ENCODE results near the gene PKD2. TPM values are rescaled to one million over a fixed set of nuclear protein-coding genes. Genes with fewer than 3 reads are reported as not detected.
"Not testable (repeated sequence)": the region's sequence is repeated elsewhere in the genome, so short reads cannot be mapped to it uniquely, and the experiment has no call there.

Gene PKD2
- total RNA-seq, 1 experiment from 2014 or later = 17.6 TPM

DNA sequence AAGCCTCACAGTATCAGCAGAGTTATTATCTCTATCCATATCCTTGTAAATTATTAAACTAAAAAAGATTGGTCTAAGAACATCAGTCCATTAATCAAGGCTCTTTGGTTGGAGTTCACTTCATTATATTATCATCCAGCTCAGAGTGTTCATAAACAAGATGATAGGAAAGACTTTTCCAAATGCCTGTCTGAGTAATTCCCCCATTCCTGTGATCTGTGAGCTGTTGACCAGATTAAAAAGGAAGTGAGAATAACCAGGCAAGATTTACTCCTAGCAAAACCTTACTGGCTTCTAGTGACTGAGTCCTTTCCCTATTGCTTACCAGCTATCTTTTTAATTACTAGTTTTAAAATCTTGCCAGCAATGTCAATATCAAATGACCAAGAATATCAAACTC lies 14.9 kb downstream of the PKD2 start:
- no peaks in the 10 kb centered on the region for H4K20me1 ChIP-seq (ENCODE audit: insufficient read depth, low read depth, low read length)
- no peak overlapping the region for H3K4me2 ChIP-seq (ENCODE audit: low read depth, low read length, poor library complexity, severe bottlenecking)
- no peak overlapping the region for H2AFZ ChIP-seq (ENCODE audit: low read length)
- no peak overlapping the region for H3K9ac ChIP-seq (ENCODE audit: low read length)
- H3K4me1 ChIP-seq (ENCODE audit: low read length) = peaks cover 24% of the 10 kb centered on the region
- H3K4me3 ChIP-seq (ENCODE audit: low read length) = no peak overlapping the region
- peaks cover 30% of the 10 kb centered on the region for H3K36me3 ChIP-seq (ENCODE audit: insufficient read depth, low read length)
- no peak for DNase-seq
- H3K9me2 ChIP-seq (replicated peaks; ENCODE audit: insufficient read depth, low read length) = no peaks in the 10 kb centered on the region
- no peak overlapping the region for H3K27ac ChIP-seq (ENCODE audit: low read length)
- no peaks in the 10 kb centered on the region for H3K27me3 ChIP-seq (ENCODE audit: low read length)
- peaks cover 73% of the 10 kb centered on the region for H3K79me2 ChIP-seq (ENCODE audit: low read length)
- H3K9me3 ChIP-seq (ENCODE audit: low read length) = no peaks in the 10 kb centered on the region

DNA sequence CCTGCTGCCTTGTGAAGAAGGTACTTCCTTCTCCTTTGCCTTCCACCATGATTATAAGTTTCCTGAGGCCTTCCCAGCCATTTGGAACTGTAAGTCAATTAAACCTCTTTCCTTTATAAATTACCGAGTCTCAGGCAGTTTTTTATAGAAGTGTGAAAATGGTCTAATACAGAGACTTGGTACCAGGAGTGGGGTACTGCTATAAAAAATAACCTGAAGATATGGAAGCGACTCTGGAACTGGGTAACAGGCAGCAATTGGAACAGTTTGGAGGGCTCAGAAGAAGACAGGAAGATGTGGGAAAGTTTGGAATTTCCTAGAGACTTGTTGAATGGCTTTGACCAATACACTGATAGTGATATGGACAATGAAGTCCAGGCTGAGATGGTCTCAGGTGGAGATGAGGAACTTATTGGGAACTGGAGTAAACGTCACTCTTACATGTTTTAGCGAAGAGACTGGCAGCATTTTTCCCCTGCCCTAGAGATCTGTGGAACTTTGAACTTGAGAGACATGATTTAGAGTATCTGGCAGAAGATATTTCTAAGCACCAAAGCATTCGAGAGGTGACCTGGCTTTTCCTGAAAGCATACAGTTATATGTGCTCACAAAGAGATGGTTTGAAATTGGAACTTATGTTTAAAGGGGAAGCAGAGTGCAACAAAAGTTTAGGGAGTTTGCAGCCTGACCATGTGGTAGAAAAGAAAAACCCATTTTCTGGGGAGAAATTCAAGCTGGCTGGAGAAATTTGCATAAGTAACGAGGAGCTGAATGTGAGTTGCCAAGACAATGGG lies 18.6 kb downstream of the PKD2 start:
- H3K9me3 ChIP-seq (ENCODE audit: low read length); H2AFZ ChIP-seq (ENCODE audit: low read length); H3K4me2 ChIP-seq (ENCODE audit: low read depth, low read length, poor library complexity, severe bottlenecking); H3K27ac ChIP-seq (ENCODE audit: low read length); DNase-seq; H3K27me3 ChIP-seq (ENCODE audit: low read length); H3K4me1 ChIP-seq (ENCODE audit: low read length); H3K9ac ChIP-seq (ENCODE audit: low read length); H4K20me1 ChIP-seq (ENCODE audit: insufficient read depth, low read depth, low read length); H3K4me3 ChIP-seq (ENCODE audit: low read length); H3K9me2 ChIP-seq (replicated peaks; ENCODE audit: insufficient read depth, low read length): not testable (repeated sequence)
- H3K36me3 ChIP-seq (ENCODE audit: insufficient read depth, low read length) = peaks cover 23% of the 10 kb centered on the region
- H3K79me2 ChIP-seq (ENCODE audit: low read length) = peaks cover 42% of the 10 kb centered on the region

DNA sequence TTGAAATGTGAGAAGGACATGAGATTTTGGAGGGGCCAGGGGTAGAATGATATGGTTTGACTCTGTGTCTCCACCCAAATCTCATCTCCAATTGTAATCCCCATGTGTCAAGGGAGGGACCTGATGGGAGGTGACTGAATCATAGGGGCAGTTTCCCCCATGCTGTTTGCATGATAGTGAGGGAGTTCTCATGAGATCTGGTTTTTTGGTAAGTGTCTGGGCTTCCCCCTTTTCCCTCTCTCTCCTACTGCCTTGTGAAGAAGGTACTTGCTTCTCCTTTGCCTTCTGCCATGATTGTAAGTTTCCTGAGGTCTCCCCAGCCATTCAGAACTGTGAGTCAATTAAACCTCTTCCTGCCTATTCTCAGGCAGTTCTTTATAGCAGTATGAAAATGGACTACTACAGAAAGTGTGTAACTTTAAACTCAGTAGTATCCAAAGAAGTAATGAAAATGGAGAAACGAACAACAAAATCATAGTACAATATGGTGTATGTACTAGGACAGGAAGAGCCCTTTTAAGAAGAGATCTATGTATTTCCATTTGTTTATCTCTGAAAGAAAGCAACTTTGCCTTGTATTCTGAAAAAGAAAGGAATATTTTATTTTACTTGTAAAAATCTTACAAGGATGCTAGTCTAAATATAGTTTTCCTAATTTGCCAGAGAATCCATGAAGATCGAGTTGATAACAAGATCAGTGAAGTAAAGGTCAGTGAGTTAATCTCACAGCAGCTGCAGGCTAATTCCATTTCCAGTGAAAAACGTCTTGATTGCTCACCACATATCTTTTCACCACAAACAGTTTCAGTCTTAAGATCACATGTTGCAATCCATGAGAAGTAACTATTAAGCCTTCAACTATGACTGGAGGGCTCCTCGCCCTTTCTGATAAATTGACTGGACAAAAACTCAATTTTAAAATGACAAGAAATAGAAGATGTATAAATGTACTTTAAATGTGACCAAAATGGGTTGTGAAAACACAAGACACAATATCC lies 20.5 kb downstream of the PKD2 start:
- Histone ChIP-seq H3K4me3 (ENCODE audit: low read length) (no peak overlapping the region), H3K4me1 (ENCODE audit: low read length) (no peaks in the 10 kb centered on the region), H3K36me3 (ENCODE audit: insufficient read depth, low read length) (peaks cover 9% of the 10 kb centered on the region; the same call in 1 of the 2 replicates), H3K4me2 (ENCODE audit: low read depth, low read length, poor library complexity, severe bottlenecking) (no peak overlapping the region), H3K9me3 (ENCODE audit: low read length) (no peaks in the 10 kb centered on the region), H3K79me2 (ENCODE audit: low read length) (peaks cover 31% of the 10 kb centered on the region), H3K9ac (ENCODE audit: low read length) (no peak overlapping the region), H3K27ac (ENCODE audit: low read length) (no peak overlapping the region), H3K9me2 (replicated peaks; ENCODE audit: insufficient read depth, low read length) (no peaks in the 10 kb centered on the region), H4K20me1 (ENCODE audit: insufficient read depth, low read depth, low read length) (no peaks in the 10 kb centered on the region), H3K27me3 (ENCODE audit: low read length) (no peaks in the 10 kb centered on the region), H2AFZ (ENCODE audit: low read length) (no peak overlapping the region)
- no peak for DNase-seq

DNA sequence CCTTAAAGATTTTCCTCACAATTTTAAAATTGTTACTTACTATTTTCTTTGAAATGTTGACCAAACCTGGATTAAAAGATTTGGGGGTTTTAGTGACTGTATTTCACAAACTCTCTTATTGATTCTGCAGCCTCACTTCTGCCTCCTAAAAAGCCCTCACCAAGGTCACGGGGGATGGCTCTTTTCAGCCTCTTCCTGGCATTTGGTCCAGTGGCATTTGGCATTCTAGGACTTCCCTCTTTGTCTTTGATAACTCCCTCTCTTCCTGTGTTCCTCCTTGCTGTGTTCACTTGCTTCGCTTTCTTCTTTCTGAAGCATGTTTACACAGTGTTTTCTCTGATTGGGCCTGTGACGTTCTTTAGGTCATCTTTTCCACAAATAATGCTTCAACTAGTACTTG lies 21.5 kb downstream of the PKD2 start:
- no peak overlapping the region for H3K4me3 ChIP-seq (ENCODE audit: low read length)
- H3K79me2 ChIP-seq (ENCODE audit: low read length) = peaks cover 26% of the 10 kb centered on the region
- H3K27ac ChIP-seq (ENCODE audit: low read length) = no peak overlapping the region
- H3K4me1 ChIP-seq (ENCODE audit: low read length) = no peaks in the 10 kb centered on the region
- H3K27me3 ChIP-seq (ENCODE audit: low read length) = no peaks in the 10 kb centered on the region
- no peaks in the 10 kb centered on the region for H3K9me3 ChIP-seq (ENCODE audit: low read length)
- no peak for DNase-seq
- no peak overlapping the region for H3K9ac ChIP-seq (ENCODE audit: low read length)
- H2AFZ ChIP-seq (ENCODE audit: low read length) = no peak overlapping the region
- H3K9me2 ChIP-seq (replicated peaks; ENCODE audit: insufficient read depth, low read length) = no peaks in the 10 kb centered on the region
- peaks cover under 1% of the 10 kb centered on the region; the same call in 1 of the 2 replicates for H3K36me3 ChIP-seq (ENCODE audit: insufficient read depth, low read length)
- H3K4me2 ChIP-seq (ENCODE audit: low read depth, low read length, poor library complexity, severe bottlenecking) = no peak overlapping the region
- H4K20me1 ChIP-seq (ENCODE audit: insufficient read depth, low read depth, low read length) = no peaks in the 10 kb centered on the region

DNA sequence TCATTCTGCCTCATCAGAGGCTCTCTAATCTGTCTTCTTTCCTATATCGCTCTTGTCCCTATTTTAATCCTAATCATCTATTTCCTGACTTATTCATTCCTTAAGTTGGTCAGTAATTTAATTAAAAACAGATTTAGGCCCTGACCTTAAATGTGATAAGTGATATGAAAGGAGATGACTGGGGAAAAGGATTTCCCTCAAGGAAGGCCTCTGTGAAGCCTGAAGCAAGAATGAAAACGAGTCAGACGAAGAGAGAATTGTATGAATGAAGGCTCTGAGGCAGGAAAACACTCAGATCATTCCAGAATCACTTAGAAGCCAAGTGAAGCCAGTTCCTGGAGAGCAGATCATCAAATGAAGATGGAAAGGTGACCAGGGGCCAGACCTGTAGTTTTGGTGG lies 22.1 kb downstream of the PKD2 start:
- Histone ChIP-seq H3K4me3 (ENCODE audit: low read length) (no peak overlapping the region), H2AFZ (ENCODE audit: low read length) (no peak overlapping the region), H3K4me2 (ENCODE audit: low read depth, low read length, poor library complexity, severe bottlenecking) (no peak overlapping the region), H3K9me2 (replicated peaks; ENCODE audit: insufficient read depth, low read length) (no peaks in the 10 kb centered on the region), H3K36me3 (ENCODE audit: insufficient read depth, low read length) (no peaks in the 10 kb centered on the region; the same call in 1 of the 2 replicates), H3K27ac (ENCODE audit: low read length) (no peak overlapping the region), H3K9ac (ENCODE audit: low read length) (no peak overlapping the region), H3K9me3 (ENCODE audit: low read length) (no peaks in the 10 kb centered on the region), H3K4me1 (ENCODE audit: low read length) (no peaks in the 10 kb centered on the region), H3K27me3 (ENCODE audit: low read length) (no peaks in the 10 kb centered on the region), H3K79me2 (ENCODE audit: low read length) (peaks cover 27% of the 10 kb centered on the region), H4K20me1 (ENCODE audit: insufficient read depth, low read depth, low read length) (no peaks in the 10 kb centered on the region)
- no peak for DNase-seq

DNA sequence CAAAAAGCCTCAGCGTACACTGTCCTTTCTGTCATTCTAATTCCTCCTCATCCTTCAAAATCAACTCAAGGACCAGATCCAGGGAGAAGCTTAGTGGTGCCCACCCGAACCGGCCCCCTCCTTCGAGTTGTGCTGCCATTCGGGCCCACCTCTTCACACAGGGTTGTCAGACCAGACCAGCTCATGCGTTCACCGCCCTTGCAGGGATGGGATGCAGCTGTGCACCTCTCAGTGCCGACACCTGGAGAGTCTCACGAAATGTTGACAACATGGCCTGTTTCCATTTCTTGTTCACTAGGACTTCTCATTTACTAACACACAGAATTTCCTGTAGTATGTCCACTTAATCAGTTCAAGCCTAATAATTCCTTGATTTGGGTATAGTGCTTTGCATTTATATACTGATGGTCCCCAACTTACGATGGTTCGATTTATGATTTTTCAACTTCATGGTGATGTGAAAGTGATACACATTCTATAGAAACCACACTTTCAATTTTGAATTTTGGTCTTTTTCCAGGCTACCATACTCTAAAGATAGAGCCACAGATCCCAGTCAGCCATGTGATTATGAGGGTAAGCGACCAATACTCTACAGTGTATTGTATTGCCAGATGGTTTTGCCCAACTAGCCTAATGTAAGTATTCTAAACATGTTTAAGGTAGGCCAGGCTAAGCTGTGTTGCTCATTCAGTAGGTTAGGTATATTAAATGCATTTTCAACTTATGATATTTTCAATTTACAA lies 23.3 kb downstream of the PKD2 start:
- DNase-seq = no peak
- no peaks in the 10 kb centered on the region for H4K20me1 ChIP-seq (ENCODE audit: insufficient read depth, low read depth, low read length)
- no peak overlapping the region for H3K9ac ChIP-seq (ENCODE audit: low read length)
- H3K79me2 ChIP-seq (ENCODE audit: low read length) = peaks cover 26% of the 10 kb centered on the region
- H3K9me2 ChIP-seq (replicated peaks; ENCODE audit: insufficient read depth, low read length) = no peaks in the 10 kb centered on the region
- no peak overlapping the region for H3K4me2 ChIP-seq (ENCODE audit: low read depth, low read length, poor library complexity, severe bottlenecking)
- H3K9me3 ChIP-seq (ENCODE audit: low read length) = no peaks in the 10 kb centered on the region
- H2AFZ ChIP-seq (ENCODE audit: low read length) = no peak overlapping the region
- no peaks in the 10 kb centered on the region for H3K27me3 ChIP-seq (ENCODE audit: low read length)
- no peak overlapping the region for H3K4me3 ChIP-seq (ENCODE audit: low read length)
- H3K27ac ChIP-seq (ENCODE audit: low read length) = no peak overlapping the region
- H3K36me3 ChIP-seq (ENCODE audit: insufficient read depth, low read length) = no peaks in the 10 kb centered on the region; the same call in 1 of the 2 replicates
- H3K4me1 ChIP-seq (ENCODE audit: low read length) = no peaks in the 10 kb centered on the region

DNA sequence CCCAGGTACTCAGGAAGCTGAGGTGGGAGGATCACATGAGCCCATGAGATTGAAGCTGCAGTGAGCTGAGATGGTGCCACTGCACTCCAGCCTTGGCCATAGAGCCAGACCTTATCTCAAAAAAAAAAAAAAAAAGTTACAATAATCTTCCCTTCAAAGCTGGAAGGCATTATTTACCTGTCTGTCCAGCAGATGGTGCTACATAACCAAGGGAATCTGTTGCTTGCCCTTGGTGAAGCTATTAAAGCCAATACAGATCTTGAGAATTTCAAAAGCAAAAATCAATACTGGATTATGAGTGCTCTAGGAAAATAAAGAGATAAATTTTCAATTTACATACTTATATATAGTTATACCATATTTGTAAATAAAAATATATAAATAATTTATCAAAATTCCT lies 25.9 kb downstream of the PKD2 start:
- Histone ChIP-seq H3K9me2 (replicated peaks; ENCODE audit: insufficient read depth, low read length) (no peaks in the 10 kb centered on the region), H3K36me3 (ENCODE audit: insufficient read depth, low read length) (peaks cover 14% of the 10 kb centered on the region; the same call in 1 of the 2 replicates), H2AFZ (ENCODE audit: low read length) (no peak overlapping the region), H3K4me1 (ENCODE audit: low read length) (no peaks in the 10 kb centered on the region), H3K9ac (ENCODE audit: low read length) (no peak overlapping the region), H3K9me3 (ENCODE audit: low read length) (no peaks in the 10 kb centered on the region), H3K27me3 (ENCODE audit: low read length) (no peaks in the 10 kb centered on the region), H3K4me2 (ENCODE audit: low read depth, low read length, poor library complexity, severe bottlenecking) (no peak overlapping the region), H4K20me1 (ENCODE audit: insufficient read depth, low read depth, low read length) (no peaks in the 10 kb centered on the region), H3K79me2 (ENCODE audit: low read length) (peaks cover 17% of the 10 kb centered on the region), H3K27ac (ENCODE audit: low read length) (no peak overlapping the region), H3K4me3 (ENCODE audit: low read length) (no peak overlapping the region)
- DNase-seq = peak; percentile 87
